Cerebellar cortex (tissue), 1 donor: ENCODE results near the gene ARRDC1.

Experiments
- DNase-seq: peaks from one replicate; pipeline ENCODE4 v3.0.0-alpha.2; 2015; ENCODE audit warnings: low spot score

The ARRDC1 gene

GRCh38 chr9:137639303-137640051 lies 34.0 kb downstream of the ARRDC1 start:
- no peak for DNase-seq

DNA sequence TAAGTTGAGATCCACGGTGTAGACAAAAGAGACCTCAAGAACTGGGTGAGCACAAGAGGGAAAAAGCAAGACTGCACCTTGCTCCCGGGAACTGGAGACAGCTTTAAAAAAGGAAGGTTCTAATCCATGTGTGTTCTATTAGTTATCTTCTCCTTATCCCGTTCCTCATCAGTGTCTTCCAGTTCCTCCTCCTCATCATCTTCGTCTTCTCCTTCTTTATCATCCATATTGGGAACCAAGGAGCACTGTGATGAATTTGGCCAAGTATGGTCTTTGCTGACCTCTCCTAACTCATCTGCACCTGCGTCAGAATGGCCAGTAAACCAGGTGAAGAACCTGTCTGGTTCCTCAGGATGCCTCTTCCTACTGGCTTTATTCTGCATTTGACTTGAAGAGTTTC lies 35.4 kb downstream of the ARRDC1 start:
- DNase-seq: no peak

DNA sequence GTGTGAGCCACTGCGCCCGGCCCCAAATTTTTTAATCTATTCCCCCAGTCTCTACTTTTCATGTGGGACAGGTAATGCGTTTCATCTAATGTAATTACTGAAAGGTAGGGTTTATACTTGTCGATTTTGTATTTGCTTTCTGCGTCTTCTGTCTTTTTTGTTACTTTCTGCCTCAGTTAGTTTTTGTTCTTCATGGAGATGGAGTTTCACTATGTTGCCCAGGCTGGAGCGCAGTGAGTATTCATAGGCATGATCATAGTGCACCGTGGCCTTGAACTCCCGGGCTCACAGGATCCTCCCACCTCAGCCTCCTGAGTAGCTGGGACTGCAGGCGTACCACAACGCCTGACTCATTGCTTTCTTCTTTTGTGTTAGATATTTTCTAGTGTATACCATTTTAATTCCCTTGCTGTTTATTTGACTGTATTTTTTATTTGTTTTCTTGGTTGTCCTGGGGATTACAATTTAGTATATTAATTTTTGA lies 36.7 kb downstream of the ARRDC1 start:
- no peak for DNase-seq

- no peak for DNase-seq
Measured at GRCh38 chr9:137642892-137643291, 37.4 kb downstream of the ARRDC1 start.

- DNase-seq: no peak
Measured at GRCh38 chr9:137643921-137644320, 38.4 kb downstream of the ARRDC1 start.

- no peak for DNase-seq
Measured at GRCh38 chr9:137645211-137645610, 39.7 kb downstream of the ARRDC1 start.

GRCh38 chr9:137646341-137646740 lies 40.9 kb downstream of the ARRDC1 start:
- DNase-seq: no peak

GRCh38 chr9:137647096-137647714 lies 41.7 kb downstream of the ARRDC1 start:
- DNase-seq: no peak

DNA sequence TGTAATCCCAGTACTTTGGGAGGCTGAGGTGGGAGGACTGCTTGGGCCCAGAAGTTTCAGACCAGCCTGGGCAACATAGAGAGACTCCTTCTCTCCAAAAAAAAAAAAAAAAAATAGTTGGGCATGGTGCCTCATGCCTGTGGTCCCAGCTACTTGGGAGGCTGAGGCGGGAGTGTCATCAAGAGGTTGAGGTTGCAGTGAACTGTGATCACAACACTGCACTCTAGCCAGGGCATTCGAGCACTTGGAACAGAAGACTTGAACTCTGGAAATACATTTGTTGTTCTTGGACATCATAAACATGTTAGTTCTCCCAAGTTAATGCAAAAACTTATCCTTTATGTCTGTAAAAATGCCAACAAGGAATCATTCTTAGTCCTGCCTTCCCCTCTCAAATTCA lies 42.9 kb downstream of the ARRDC1 start:
- DNase-seq: no peak

DNA sequence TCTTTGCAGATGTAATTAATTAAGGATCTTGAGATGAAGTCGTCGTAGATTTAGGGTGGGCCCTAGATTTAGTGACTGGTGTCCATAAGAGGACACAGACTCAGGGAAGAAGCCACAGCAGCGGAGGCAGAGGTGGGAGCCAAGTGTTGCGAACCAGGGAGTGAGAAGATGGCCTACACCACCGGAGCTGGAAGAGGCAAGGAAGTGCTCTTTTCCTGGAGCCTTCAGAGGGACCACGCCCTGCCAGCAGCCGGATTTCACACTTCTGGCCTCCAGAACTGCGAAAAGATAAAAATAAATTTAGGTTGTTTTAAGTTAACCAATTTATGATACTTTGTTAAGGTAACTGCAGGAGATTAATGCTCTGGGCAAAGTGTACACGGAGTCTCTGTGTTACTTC lies 44.1 kb downstream of the ARRDC1 start:
- DNase-seq: no peak

DNA sequence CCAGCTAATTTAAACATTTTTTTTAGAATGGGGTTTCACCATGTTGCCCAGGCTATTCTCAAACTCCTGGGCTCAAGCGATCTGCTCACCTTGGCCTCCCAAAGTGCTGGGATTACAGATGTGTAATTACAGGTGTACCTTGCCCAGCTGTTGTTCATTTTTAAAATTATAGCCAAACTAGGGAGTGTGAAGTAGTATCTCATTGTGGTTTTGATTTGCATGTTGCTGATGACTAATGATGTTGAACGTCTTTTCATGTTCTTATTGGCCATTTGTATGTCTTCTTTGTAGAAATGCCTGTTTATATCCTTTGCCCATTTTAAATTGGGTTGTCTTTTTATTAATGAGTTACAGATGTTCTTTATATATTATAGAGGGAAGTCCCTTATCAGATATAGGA lies 44.8 kb downstream of the ARRDC1 start:
- no peak for DNase-seq

GRCh38 chr9:137650779-137651178 lies 45.3 kb downstream of the ARRDC1 start:
- DNase-seq: no peak

- no peak for DNase-seq
Measured at GRCh38 chr9:137656416-137656815, 50.9 kb downstream of the ARRDC1 start.

DNA sequence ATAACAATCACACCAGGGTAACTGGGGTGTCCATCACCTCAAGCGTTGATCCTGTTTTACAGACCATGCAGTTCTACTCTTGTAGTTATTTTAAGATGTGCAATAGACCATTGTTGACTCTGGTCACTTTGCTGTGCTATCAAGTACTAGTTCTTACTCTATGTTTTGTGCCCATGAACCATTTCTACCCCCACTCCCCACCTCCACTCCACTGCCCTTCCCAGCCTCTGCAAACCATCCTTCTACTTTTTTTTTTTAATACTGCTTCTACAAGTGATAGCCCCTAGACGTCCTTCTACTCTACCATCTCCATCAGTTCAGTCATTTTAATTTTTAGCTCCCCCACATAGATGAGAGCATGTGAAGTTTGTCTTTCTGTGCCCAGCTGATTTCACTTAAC lies 52.1 kb downstream of the ARRDC1 start:
- no peak for DNase-seq

DNA sequence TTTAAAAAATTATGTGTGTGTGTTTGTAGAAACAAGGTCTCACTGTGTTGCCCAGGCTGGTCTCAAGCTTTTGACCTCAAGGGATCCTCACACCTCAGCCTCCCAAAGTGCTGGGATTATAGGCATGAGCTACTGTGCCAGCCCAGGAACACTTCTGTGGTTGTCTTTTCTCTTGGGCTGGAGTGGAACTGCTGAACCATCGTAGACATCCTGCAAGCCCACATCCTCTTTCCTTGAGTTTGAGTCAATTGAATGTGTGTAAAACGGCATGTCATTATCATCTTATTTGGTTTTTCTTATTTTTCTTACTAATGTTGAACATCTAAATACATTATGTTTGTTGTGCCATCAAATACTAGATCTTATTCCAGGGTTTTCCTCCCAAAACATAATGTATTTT lies 53.3 kb downstream of the ARRDC1 start:
- no peak for DNase-seq

GRCh38 chr9:137660144-137660543 lies 54.7 kb downstream of the ARRDC1 start:
- DNase-seq: no peak

DNA sequence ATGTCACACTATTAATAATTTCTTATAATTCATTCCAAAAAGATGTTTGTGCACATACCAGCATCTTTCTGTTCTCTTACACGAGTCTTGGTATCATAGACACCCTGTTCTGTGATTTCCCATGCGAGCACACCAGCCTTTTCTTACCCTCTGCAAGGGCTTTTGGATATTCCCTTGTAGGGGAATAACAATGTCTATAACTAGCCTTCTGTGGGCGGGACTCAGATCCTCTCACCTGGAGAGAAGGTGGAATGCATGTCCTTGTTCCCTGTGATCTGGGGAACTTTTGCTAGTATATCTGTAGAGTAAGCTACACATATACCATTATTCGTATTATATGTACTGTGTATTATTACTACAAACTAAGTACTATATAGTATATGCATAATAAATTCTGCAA lies 58.1 kb downstream of the ARRDC1 start:
- no peak for DNase-seq

GRCh38 chr9:137664676-137665075 lies 59.2 kb downstream of the ARRDC1 start:
- DNase-seq: no peak
